HG03139 (cell line): Measurements from ENCODE around the gene MAF.

Experiments used
- ATAC-seq: cut with Tn5 transposase; IDR thresholded peaks from one replicate; pipeline ENCODE4 v1.9.1; 2021; ENCODE audit not compliant: unreplicated experiment

Gene MAF

GRCh38 chr16:79613009-79613408 lies 12.5 kb upstream of the MAF start:
- no peak for ATAC-seq

- ATAC-seq, result no peak
These were observed 11.7 kb upstream of the MAF start for GRCh38 chr16:79612207-79612606.

- ATAC-seq, result no peak
These were observed 10.2 kb upstream of the MAF start for GRCh38 chr16:79610771-79611170.

DNA sequence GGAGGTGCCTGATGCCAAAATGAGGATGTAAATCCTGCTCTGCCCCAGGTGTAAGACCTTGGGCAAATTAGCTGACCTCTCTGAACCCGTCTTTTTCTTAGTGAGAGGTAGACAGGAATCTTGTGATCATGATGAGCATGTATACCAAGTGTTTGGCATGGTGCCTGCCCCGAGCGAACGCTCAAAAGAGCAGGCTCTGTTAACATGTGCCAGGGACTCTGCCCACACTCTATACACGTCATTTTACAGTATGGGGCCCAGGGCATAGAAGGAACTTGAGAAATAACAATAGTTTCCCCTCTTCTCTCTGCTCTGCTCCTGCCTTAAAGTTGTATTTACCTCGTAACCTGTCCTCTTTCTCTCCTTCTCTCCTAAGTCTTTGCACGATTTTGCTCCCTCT lies 9.3 kb upstream of the MAF start:
- no peak for ATAC-seq

DNA sequence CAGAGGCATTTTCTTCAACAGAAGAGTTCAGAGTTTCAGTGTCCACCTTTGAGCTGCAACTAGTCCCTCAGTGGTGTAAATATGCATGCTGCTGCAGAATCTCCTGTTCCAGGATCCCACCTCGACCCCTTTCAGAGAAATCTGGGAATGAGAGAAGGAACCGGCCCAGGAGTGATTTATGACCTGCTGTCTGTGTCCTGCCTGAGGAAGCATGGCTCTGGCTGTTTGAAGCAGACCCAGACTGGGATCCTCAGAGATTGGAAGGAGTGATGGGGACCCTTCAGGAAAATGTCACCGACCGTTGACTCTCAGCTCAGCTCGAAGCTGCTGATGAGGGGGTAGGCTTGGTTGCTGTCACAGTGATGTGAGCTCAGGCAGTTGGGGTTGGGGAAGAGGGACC lies 8.4 kb upstream of the MAF start:
- no peak for ATAC-seq

GRCh38 chr16:79607587-79607986 lies 7.0 kb upstream of the MAF start:
- no peak for ATAC-seq

GRCh38 chr16:79605999-79606398 lies 5.5 kb upstream of the MAF start:
- ATAC-seq, result no peak

DNA sequence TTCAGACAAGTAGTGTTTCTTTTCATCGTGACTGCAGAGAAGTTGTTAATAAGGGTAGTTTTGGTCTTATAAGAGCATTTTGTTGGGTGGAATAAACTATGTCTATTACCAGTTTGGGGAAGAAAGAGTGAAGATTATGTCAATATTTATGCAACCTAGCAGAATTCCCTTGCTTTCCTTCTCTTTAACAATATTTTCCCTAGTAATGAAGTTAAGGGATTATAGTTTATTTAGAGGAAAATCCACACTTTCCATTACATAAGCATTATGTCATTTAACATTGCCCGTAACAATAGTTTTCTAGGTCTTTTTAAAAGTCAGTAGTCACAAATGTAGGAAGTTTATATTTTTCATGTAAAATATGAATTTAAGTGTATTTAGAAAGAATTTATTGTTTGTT lies 2.5 kb upstream of the MAF start:
- no peak for ATAC-seq

- ATAC-seq, result no peak
These were observed 2.1 kb upstream of the MAF start for GRCh38 chr16:79602628-79603014.

DNA sequence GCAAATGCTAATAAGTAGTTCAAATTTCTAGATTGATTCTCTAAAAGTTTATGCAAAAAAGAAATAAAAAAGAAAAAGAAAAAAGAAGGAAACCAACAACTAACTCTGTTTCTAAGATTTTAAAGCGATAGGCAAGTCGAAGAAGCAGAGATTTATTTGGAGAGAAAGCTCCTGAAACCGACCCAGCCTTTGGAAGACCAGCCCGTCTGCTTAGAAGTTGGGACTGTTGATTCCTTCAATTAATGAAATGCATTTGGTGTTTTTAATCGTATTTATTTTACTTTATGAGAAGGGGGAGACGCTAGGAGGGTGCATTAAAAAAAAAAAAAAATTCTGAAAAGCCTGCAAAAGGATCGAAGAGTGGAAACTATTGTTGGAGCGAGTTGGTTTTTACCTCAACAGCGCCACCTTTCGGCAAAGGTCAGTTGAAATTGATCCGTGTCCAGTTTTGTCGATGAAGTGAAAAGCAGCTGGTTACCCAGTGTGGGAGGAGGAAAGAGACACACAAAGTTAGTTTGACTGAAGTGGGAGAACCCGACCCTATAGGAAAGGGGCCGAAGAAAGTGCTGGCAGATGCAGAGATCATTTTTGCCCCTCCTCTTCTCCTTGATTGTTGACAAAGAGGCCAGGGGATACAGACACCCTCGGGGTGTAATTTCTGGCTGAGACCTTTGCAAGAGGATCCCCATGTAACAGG lies 1.5 kb upstream of the MAF start:
- ATAC-seq, result no peak

GRCh38 chr16:79601092-79601930 lies 774 bp upstream of the MAF start:
- no peak for ATAC-seq

DNA sequence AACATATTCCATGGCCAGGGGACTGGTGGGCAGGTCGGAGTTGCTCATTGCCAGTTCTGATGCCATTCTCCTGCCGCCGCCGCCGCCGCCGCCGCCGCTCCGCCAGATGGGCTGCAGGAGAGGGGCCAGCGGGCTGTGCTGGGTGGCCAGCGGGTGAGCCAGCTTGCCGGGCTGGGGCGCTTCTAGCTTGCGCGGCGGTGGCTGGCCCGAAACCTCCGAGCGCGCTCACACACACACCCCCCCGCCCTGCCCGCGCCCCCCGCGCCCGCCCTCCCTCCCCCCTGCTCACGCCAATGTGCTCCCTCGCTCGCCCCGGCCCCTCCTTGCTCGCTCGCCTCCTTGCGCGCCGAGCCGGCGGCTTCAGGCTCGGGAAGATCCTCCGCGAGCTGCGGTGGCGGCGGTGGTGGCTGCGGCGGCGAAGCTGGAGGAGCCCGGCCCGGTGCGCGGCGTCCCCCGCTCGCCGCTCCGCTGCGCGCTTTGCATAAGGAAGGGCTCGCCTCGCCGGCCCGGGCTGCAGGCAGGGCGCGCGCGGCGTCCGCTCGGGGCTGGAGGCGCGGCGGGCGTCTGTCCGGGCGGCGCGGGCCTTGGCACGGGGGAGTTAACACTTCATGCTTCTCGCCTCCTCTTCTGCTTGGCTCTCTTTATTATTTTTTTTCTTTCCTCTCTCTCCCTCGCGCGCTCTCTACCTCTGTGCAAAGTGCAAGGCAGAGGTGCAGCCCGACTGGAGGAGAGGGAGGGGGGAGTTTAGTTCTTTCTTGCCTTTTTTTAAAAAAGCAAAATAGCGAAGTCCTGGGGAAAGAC lies 500 bp downstream of the MAF start:
- ATAC-seq, result no peak

DNA sequence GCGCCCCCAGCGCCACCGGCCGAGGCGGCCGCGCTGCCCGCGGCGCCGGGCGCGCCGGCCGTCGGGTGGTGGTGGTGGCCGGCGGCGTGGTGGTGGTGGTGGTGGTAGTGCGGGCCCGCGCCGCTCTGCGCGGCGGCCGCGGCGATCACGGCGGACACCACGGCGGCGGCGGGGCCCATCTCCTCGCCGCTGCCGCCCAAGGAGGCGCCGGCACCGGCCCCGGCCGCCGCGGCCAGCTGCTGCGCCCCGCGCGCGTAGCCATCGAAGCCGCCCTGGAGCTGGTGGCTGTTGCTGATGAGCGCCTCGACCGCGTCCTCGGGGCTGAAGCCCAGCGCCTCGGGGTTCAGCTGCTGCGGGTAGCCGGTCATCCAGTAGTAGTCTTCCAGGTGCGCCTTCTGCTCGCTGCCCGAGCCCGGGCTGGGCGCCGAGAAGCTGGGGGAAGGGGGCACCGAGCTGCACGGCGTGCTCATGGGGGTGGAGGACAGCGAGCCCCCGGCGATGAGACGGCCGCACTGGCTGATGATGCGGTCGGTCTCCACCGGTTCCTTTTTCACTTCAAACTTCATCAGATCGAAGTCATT lies 1.2 kb downstream of the MAF start:
- ATAC-seq, result no peak

DNA sequence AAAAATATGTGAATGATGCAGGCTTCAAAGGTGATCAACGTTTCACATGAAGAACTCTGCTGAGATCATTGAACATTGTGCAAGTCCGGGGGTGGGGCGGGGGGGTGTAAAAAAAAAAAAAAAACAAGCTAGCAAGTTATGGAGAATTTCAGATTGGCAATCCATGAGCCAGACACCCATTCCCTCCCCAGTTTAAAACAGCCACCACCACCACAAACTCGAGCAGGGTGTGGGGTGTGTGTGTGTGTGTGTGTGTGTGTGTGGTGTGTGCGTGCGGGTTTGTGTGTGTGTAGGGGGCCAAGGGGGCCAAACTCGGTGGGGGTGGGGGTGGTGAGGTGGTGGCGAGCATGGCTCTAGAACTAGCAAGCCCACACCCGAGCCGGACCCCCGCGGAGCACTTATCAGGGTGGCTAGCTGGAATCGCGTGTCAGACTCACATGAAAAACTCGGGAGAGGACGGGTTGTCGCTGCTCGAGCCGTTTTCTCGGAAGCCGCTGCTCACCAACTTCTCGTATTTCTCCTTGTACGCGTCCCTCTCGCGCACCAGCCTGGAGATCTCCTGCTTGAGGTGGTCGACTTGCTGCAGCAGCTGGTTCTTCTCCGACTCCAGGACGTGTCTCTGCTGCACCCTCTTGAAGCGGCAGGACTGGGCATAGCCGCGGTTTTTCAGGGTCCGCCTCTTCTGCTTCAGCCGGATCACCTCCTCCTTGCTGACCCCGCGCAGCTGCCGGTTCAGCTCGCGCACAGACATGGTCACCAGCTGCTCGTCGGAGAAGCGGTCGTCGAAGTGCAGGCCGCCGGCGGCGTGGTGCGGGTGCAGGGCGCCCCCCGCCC lies 2.0 kb downstream of the MAF start:
- no peak for ATAC-seq

GRCh38 chr16:79598063-79598347 lies 2.5 kb downstream of the MAF start:
- no peak for ATAC-seq

- ATAC-seq, result no peak
These were observed 3.1 kb downstream of the MAF start for GRCh38 chr16:79597277-79598062.

DNA sequence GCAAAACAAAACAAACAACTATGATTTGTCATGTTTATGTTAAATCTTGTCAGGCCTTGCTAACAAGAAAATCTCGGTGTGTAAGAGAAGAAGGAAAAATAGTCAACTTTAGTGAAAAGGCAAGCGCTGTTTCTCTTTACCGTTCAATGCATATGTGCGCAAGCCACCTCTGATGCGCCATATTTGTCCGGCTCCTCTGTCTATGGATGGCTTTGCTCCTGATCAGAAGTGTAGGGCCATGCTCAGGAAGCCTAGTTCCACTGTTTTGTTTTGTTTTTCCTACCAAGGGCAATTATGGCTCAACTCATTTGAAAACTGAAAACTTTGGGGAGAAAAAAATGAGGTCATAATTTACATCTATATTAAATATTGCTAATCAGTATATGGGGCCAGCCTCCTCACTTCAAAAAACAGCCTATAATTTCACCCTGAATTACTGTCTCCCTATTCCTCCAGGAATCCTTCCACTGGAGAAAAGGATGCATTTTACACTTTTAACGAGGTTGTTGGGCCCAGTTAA lies 4.5 kb downstream of the MAF start:
- no peak for ATAC-seq

DNA sequence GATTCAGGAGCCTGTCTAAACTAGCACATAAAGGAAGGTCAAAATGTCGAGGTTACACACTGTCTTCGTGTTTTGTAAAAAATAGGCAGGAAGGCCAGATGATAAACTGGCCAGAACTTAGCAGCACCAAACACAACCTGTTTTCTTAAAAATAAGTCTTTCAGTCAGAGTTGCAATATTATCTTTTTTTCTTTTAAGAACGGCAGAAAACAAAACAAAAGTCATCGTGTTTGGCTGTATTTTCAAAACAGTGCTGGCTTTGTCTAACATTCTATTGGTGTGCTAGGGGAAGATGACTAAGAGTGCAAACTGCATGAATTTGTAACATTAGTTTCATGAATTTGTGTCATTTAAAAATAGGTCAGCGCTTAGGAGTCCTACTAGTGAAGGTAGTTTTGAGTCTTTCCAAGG lies 5.3 kb downstream of the MAF start:
- ATAC-seq, result no peak

- no peak for ATAC-seq
These were observed 6.8 kb downstream of the MAF start for GRCh38 chr16:79593754-79594153.

GRCh38 chr16:79593074-79593531 lies 7.4 kb downstream of the MAF start:
- no peak for ATAC-seq
